Fibroblast of lung (primary cell): ENCODE results near the gene NES.

Experiments
- CTCF ChIP-seq, 2 donors: IDR thresholded peaks in 1 of 2; conservative IDR thresholded peaks in 1 of 2; 1 replicate in 1 of 2; 2 replicates in 1 of 2; pipeline ENCODE4 v1.5.1; 2011 to 2012; ENCODE audit warnings: low read length in 2 of 2, control low read depth in 1 of 2, inconsistent platforms in 1 of 2, low read depth in 1 of 2, mild to moderate bottlenecking in 1 of 2
- EZH2 ChIP-seq: IDR thresholded peaks from 2 replicates; pipeline ENCODE4 v1.5.1; 2012; ENCODE audit warnings: low read length, control low read depth, mild to moderate bottlenecking; ENCODE audit errors: missing control alignments

- no peak for TF ChIP-seq EZH2
- no peak for TF ChIP-seq CTCF (conservative IDR thresholded peaks at IDR 0.05 in 1 of 2, IDR thresholded peaks at IDR 0.05 in 1 of 2; ENCODE audit: low read depth in 1 of 2, low read length in 2 of 2)
Observed at GRCh38 chr1:156692441-156692924, 15.3 kb upstream of the NES start.
